ENCODE measurements around the gene EXOSC10.

Gene EXOSC10
- total RNA-seq = 84.4 to 98.7 (median 92.5) reads per million in 3 donors

GRCh38 chr1:11099310-11100148, at the start of gene EXOSC10:
Gene EXOSC10, minus strand, starts transcription at chr1:11099869. Its CDS starts 38 bp downstream, at chr1:11099831.
- Histone ChIP-seq H3K36me3 (ENCODE audit: control insufficient read depth, insufficient read depth, low read length) (peaks cover 20% of the 10 kb centered on the region), H3K27me3 (replicated peaks; ENCODE audit: control insufficient read depth, insufficient read depth, low read length, poor library complexity, severe bottlenecking) (no peaks in the 10 kb centered on the region), H3K9me3 (ENCODE audit: control insufficient read depth, low read length) (no peaks in the 10 kb centered on the region), H3K4me1 (ENCODE audit: control insufficient read depth, insufficient read depth, low read length, poor library complexity, severe bottlenecking) (no peaks in the 10 kb centered on the region), H3K27ac (ENCODE audit: insufficient read depth, low read length, poor library complexity, severe bottlenecking) (peak within 1 kb of the TSS; percentile 82), H3K4me3 (ENCODE audit: insufficient read depth, low read depth, low read length, poor library complexity, severe bottlenecking) (peak within 1 kb of the TSS; percentile 100)
- peak; percentile 88 to 93 (median 90) for DNase-seq

GRCh38 chr1:11147197-11147770, 47.6 kb upstream of the EXOSC10 start:
- Histone ChIP-seq H3K9me3 (ENCODE audit: control insufficient read depth, low read length) (no peaks in the 10 kb centered on the region), H3K27ac (ENCODE audit: insufficient read depth, low read length, poor library complexity, severe bottlenecking) (no peak overlapping the region), H3K4me3 (ENCODE audit: insufficient read depth, low read depth, low read length, poor library complexity, severe bottlenecking) (no peak overlapping the region), H3K4me1 (ENCODE audit: control insufficient read depth, insufficient read depth, low read length, poor library complexity, severe bottlenecking) (no peaks in the 10 kb centered on the region), H3K36me3 (ENCODE audit: control insufficient read depth, insufficient read depth, low read length) (peaks cover 66% of the 10 kb centered on the region), H3K27me3 (replicated peaks; ENCODE audit: control insufficient read depth, insufficient read depth, low read length, poor library complexity, severe bottlenecking) (no peaks in the 10 kb centered on the region)
- DNase-seq = no peak

- no peaks in the 10 kb centered on the region for H3K27me3 ChIP-seq (replicated peaks; ENCODE audit: control insufficient read depth, insufficient read depth, low read length, poor library complexity, severe bottlenecking)
- H3K27ac ChIP-seq (ENCODE audit: insufficient read depth, low read length, poor library complexity, severe bottlenecking) = no peak overlapping the region
- no peak for DNase-seq
- no peaks in the 10 kb centered on the region for H3K4me1 ChIP-seq (ENCODE audit: control insufficient read depth, insufficient read depth, low read length, poor library complexity, severe bottlenecking)
- no peaks in the 10 kb centered on the region for H3K9me3 ChIP-seq (ENCODE audit: control insufficient read depth, low read length)
- H3K36me3 ChIP-seq (ENCODE audit: control insufficient read depth, insufficient read depth, low read length) = peaks cover 57% of the 10 kb centered on the region
- H3K4me3 ChIP-seq (ENCODE audit: insufficient read depth, low read depth, low read length, poor library complexity, severe bottlenecking) = no peak overlapping the region
Measured at GRCh38 chr1:11145741-11146140, 46.1 kb upstream of the EXOSC10 start.

GRCh38 chr1:11144570-11145256, 45.0 kb upstream of the EXOSC10 start:
- H3K36me3 ChIP-seq (ENCODE audit: control insufficient read depth, insufficient read depth, low read length) = peaks cover 47% of the 10 kb centered on the region
- no peaks in the 10 kb centered on the region for H3K9me3 ChIP-seq (ENCODE audit: control insufficient read depth, low read length)
- DNase-seq = no peak
- no peak overlapping the region for H3K4me3 ChIP-seq (ENCODE audit: insufficient read depth, low read depth, low read length, poor library complexity, severe bottlenecking)
- H3K4me1 ChIP-seq (ENCODE audit: control insufficient read depth, insufficient read depth, low read length, poor library complexity, severe bottlenecking) = no peaks in the 10 kb centered on the region
- H3K27me3 ChIP-seq (replicated peaks; ENCODE audit: control insufficient read depth, insufficient read depth, low read length, poor library complexity, severe bottlenecking) = no peaks in the 10 kb centered on the region
- no peak overlapping the region for H3K27ac ChIP-seq (ENCODE audit: insufficient read depth, low read length, poor library complexity, severe bottlenecking)

- no peaks in the 10 kb centered on the region for H3K9me3 ChIP-seq (ENCODE audit: control insufficient read depth, low read length)
- H3K4me3 ChIP-seq (ENCODE audit: insufficient read depth, low read depth, low read length, poor library complexity, severe bottlenecking) = no peak overlapping the region
- no peak overlapping the region for H3K27ac ChIP-seq (ENCODE audit: insufficient read depth, low read length, poor library complexity, severe bottlenecking)
- no peaks in the 10 kb centered on the region for H3K4me1 ChIP-seq (ENCODE audit: control insufficient read depth, insufficient read depth, low read length, poor library complexity, severe bottlenecking)
- DNase-seq = no peak
- H3K36me3 ChIP-seq (ENCODE audit: control insufficient read depth, insufficient read depth, low read length) = peaks cover 45% of the 10 kb centered on the region
- H3K27me3 ChIP-seq (replicated peaks; ENCODE audit: control insufficient read depth, insufficient read depth, low read length, poor library complexity, severe bottlenecking) = no peaks in the 10 kb centered on the region
Measured at GRCh38 chr1:11143907-11144306, 44.2 kb upstream of the EXOSC10 start.

- H3K4me3 ChIP-seq (ENCODE audit: insufficient read depth, low read depth, low read length, poor library complexity, severe bottlenecking) = no peak overlapping the region
- H3K9me3 ChIP-seq (ENCODE audit: control insufficient read depth, low read length) = no peaks in the 10 kb centered on the region
- H3K36me3 ChIP-seq (ENCODE audit: control insufficient read depth, insufficient read depth, low read length) = peaks cover 48% of the 10 kb centered on the region
- H3K27me3 ChIP-seq (replicated peaks; ENCODE audit: control insufficient read depth, insufficient read depth, low read length, poor library complexity, severe bottlenecking) = no peaks in the 10 kb centered on the region
- H3K4me1 ChIP-seq (ENCODE audit: control insufficient read depth, insufficient read depth, low read length, poor library complexity, severe bottlenecking) = no peaks in the 10 kb centered on the region
- DNase-seq = no peak
- no peak overlapping the region for H3K27ac ChIP-seq (ENCODE audit: insufficient read depth, low read length, poor library complexity, severe bottlenecking)
Measured at GRCh38 chr1:11143401-11143800, 43.7 kb upstream of the EXOSC10 start.

- H3K4me3 ChIP-seq (ENCODE audit: insufficient read depth, low read depth, low read length, poor library complexity, severe bottlenecking) = no peak overlapping the region
- H3K9me3 ChIP-seq (ENCODE audit: control insufficient read depth, low read length) = no peaks in the 10 kb centered on the region
- H3K27ac ChIP-seq (ENCODE audit: insufficient read depth, low read length, poor library complexity, severe bottlenecking) = no peak overlapping the region
- H3K27me3 ChIP-seq (replicated peaks; ENCODE audit: control insufficient read depth, insufficient read depth, low read length, poor library complexity, severe bottlenecking) = no peaks in the 10 kb centered on the region
- H3K36me3 ChIP-seq (ENCODE audit: control insufficient read depth, insufficient read depth, low read length) = peaks cover 51% of the 10 kb centered on the region
- no peaks in the 10 kb centered on the region for H3K4me1 ChIP-seq (ENCODE audit: control insufficient read depth, insufficient read depth, low read length, poor library complexity, severe bottlenecking)
- DNase-seq = no peak
Measured at GRCh38 chr1:11142618-11143391, 43.1 kb upstream of the EXOSC10 start.

- Histone ChIP-seq H3K9me3 (ENCODE audit: control insufficient read depth, low read length) (no peaks in the 10 kb centered on the region), H3K4me3 (ENCODE audit: insufficient read depth, low read depth, low read length, poor library complexity, severe bottlenecking) (no peak overlapping the region), H3K27me3 (replicated peaks; ENCODE audit: control insufficient read depth, insufficient read depth, low read length, poor library complexity, severe bottlenecking) (no peaks in the 10 kb centered on the region), H3K4me1 (ENCODE audit: control insufficient read depth, insufficient read depth, low read length, poor library complexity, severe bottlenecking) (no peaks in the 10 kb centered on the region), H3K27ac (ENCODE audit: insufficient read depth, low read length, poor library complexity, severe bottlenecking) (no peak overlapping the region), H3K36me3 (ENCODE audit: control insufficient read depth, insufficient read depth, low read length) (peaks cover 35% of the 10 kb centered on the region)
- DNase-seq = no peak
Measured at GRCh38 chr1:11138952-11139351, 39.3 kb upstream of the EXOSC10 start.

- no peaks in the 10 kb centered on the region for H3K4me1 ChIP-seq (ENCODE audit: control insufficient read depth, insufficient read depth, low read length, poor library complexity, severe bottlenecking)
- H3K27ac ChIP-seq (ENCODE audit: insufficient read depth, low read length, poor library complexity, severe bottlenecking) = no peak overlapping the region
- H3K27me3 ChIP-seq (replicated peaks; ENCODE audit: control insufficient read depth, insufficient read depth, low read length, poor library complexity, severe bottlenecking) = no peaks in the 10 kb centered on the region
- DNase-seq = no peak
- H3K9me3 ChIP-seq (ENCODE audit: control insufficient read depth, low read length) = no peaks in the 10 kb centered on the region
- H3K36me3 ChIP-seq (ENCODE audit: control insufficient read depth, insufficient read depth, low read length) = peaks cover 38% of the 10 kb centered on the region
- no peak overlapping the region for H3K4me3 ChIP-seq (ENCODE audit: insufficient read depth, low read depth, low read length, poor library complexity, severe bottlenecking)
Measured at GRCh38 chr1:11138029-11138428, 38.4 kb upstream of the EXOSC10 start.
